ENCODE data around the gene PRUNE2. TPM values are rescaled to one million over a fixed set of nuclear protein-coding genes. Genes with fewer than 3 reads are reported as not detected.

Gene PRUNE2
- total RNA-seq, 1 experiment from 2014 or later, result 0.59 TPM

DNA sequence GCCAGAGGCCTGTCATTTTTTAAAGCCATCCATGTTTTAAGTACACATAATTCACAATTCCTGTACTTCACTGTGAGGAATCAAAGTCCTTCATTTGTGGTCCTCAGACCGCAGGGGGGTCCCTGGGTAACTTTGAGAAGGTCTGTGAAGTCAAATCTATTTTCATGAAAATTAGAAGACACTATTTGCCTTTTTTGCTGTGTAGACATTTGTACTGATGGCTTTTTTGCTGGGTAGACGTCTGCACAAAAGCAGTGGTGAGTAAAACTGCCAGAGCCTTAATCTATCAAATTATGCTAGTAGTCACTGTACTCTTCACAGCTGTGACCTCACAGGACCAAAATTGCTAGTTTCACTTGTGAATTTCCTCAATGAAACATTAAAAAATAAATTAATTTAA lies 25.7 kb downstream of the PRUNE2 start (continued):
- TF ChIP-seq, protein P1, sequence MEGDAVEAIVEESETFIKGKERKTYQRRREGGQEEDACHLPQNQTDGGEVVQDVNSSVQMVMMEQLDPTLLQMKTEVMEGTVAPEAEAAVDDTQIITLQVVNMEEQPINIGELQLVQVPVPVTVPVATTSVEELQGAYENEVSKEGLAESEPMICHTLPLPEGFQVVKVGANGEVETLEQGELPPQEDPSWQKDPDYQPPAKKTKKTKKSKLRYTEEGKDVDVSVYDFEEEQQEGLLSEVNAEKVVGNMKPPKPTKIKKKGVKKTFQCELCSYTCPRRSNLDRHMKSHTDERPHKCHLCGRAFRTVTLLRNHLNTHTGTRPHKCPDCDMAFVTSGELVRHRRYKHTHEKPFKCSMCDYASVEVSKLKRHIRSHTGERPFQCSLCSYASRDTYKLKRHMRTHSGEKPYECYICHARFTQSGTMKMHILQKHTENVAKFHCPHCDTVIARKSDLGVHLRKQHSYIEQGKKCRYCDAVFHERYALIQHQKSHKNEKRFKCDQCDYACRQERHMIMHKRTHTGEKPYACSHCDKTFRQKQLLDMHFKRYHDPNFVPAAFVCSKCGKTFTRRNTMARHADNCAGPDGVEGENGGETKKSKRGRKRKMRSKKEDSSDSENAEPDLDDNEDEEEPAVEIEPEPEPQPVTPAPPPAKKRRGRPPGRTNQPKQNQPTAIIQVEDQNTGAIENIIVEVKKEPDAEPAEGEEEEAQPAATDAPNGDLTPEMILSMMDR (IDR thresholded peaks at IDR 0.05 in 2 of 3, conservative IDR thresholded peaks at IDR 0.05 in 1 of 3; ENCODE audit: borderline replicate concordance in 1 of 3, insufficient read depth in 1 of 3, low read depth in 2 of 3, low read length in 2 of 3), result no peak
- TF ChIP-seq RAD21 (IDR thresholded peaks at IDR 0.05; ENCODE audit: low read depth) (no peak), ELF1 (IDR thresholded peaks at IDR 0.05; ENCODE audit: borderline replicate concordance, low read depth) (no peak), EGR1 (IDR thresholded peaks at IDR 0.05; ENCODE audit: low read depth) (no peak)

DNA sequence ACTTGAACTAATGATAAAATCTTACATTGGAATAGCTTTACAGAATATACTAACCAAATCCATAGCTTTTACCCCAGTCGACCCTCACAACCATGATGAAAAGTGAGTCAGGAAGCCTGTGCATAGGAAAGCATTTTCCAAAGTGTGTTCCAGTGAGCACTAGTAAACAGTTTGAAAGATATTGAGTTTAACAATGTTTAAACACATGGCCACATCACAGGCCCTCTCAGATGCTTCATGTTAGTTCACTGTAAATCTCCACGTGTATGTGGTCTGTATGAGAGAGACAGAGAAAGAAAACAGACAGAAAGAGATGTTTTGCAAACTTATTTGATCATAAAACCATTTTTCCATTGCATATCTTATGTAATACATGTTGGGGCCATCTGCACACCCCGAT lies 27.0 kb downstream of the PRUNE2 start:
- no peaks in the 10 kb centered on the region for H3K9me3 ChIP-seq (ENCODE audit: control insufficient read depth in 1 of 2, insufficient read depth in 1 of 2, low read depth in 1 of 2, low read length in 2 of 2)
- ChIA-PET POLR2A (no interaction called here), CTCF (no interaction called here), RAD21 (ENCODE audit: low non-redundant PET in 1 of 2, low total read pairs in 2 of 2, uncharacterized antibody in 2 of 2, unreplicated experiment in 2 of 2) (no interaction called here)
- H3K4me3 ChIP-seq (replicated peaks in 1 of 2; ENCODE audit: low read depth in 1 of 2, low read length in 2 of 2), result no peak overlapping the region
- no peaks in the 10 kb centered on the region for H4K20me1 ChIP-seq (ENCODE audit: insufficient read depth)
- no peak overlapping the region for H2AFZ ChIP-seq (ENCODE audit: low read depth, low read length, poor library complexity, severe bottlenecking)
- no peak overlapping the region for H3K27ac ChIP-seq (ENCODE audit: low read depth, low read length)
- TF ChIP-seq POLR2A (IDR thresholded peaks at IDR 0.05; ENCODE audit: borderline replicate concordance, extremely low read depth, insufficient read depth, insufficient read length), result no peak
- no peak for TF ChIP-seq ELF1 (IDR thresholded peaks at IDR 0.05; ENCODE audit: borderline replicate concordance, low read depth)
- TF ChIP-seq EZH2 (IDR thresholded peaks at IDR 0.05), result no peak
- no peak for TF ChIP-seq FOSL1 (IDR thresholded peaks at IDR 0.05; ENCODE audit: low read depth)
- TF ChIP-seq, protein P1 (IDR thresholded peaks at IDR 0.05 in 2 of 3, conservative IDR thresholded peaks at IDR 0.05 in 1 of 3; ENCODE audit: borderline replicate concordance in 1 of 3, insufficient read depth in 1 of 3, low read depth in 2 of 3, low read length in 2 of 3), result no peak
- TF ChIP-seq TCF7L2 (IDR thresholded peaks at IDR 0.05; ENCODE audit: borderline replicate concordance, extremely low read depth, insufficient read depth, insufficient read length), result no peak
- no peak for TF ChIP-seq SRF (IDR thresholded peaks at IDR 0.05; ENCODE audit: low read depth)
- TF ChIP-seq YY1 (IDR thresholded peaks at IDR 0.05; ENCODE audit: extremely low read depth, insufficient replicate concordance, low read depth, low read length), result no peak
- no peak for TF ChIP-seq SP1 (IDR thresholded peaks at IDR 0.05; ENCODE audit: low read depth)
- no peak for TF ChIP-seq SIN3A (IDR thresholded peaks at IDR 0.05; ENCODE audit: low read depth)
- no peak for TF ChIP-seq EGR1 (IDR thresholded peaks at IDR 0.05; ENCODE audit: low read depth)
- TF ChIP-seq ZNF274 (IDR thresholded peaks at IDR 0.05; ENCODE audit: low read depth, low read length), result no peak
- no peak for TF ChIP-seq POLR2AphosphoS5 (IDR thresholded peaks at IDR 0.05; ENCODE audit: low read depth, low read length)
- TF ChIP-seq RAD21 (IDR thresholded peaks at IDR 0.05; ENCODE audit: low read depth), result no peak
- H3K4me2 ChIP-seq (ENCODE audit: low read length), result no peak overlapping the region
- BruUV-seq (replicated peaks), result no TSS peak
- peaks cover 0 to 4% of the 10 kb centered on the region in 2 experiments; a peak in 1 of 4 replicates for H3K4me1 ChIP-seq (ENCODE audit: control insufficient read depth in 1 of 2, insufficient read depth in 2 of 2, low read length in 2 of 2)
- H3K36me3 ChIP-seq (ENCODE audit: control insufficient read depth in 1 of 2, insufficient read depth in 2 of 2, low read length in 2 of 2), result no peaks in the 10 kb centered on the region
- no peaks in the 10 kb centered on the region for H3K79me2 ChIP-seq (ENCODE audit: insufficient read depth, low read length)
- ATAC-seq (no peak), DNase-seq (ENCODE audit: low read depth, low spot score) (no peak)
- no peak overlapping the region for H3K9ac ChIP-seq (ENCODE audit: low read length)
- H3K9me2 ChIP-seq (ENCODE audit: insufficient read depth), result no peaks in the 10 kb centered on the region
- H3K27me3 ChIP-seq (ENCODE audit: insufficient read depth, low read length), result no peaks in the 10 kb centered on the region
- intact Hi-C loops (cut with micrococcal nuclease), result no loop called here

Data from HCT116 (cell line).